HG02870 (cell line): ENCODE measurements around the gene MRPL19.

Source experiments
- ATAC-seq: cut with Tn5 transposase; IDR thresholded peaks from one replicate; pipeline ENCODE4 v1.9.1; 2021; ENCODE audit warnings: mild to moderate bottlenecking, moderate library complexity; ENCODE audit not compliant: unreplicated experiment

Gene MRPL19

GRCh38 chr2:75614162-75614651 lies 32.4 kb upstream of the MRPL19 start:
- ATAC-seq, result no peak

- no peak for ATAC-seq
These were observed 30.2 kb upstream of the MRPL19 start for GRCh38 chr2:75616406-75616805.

GRCh38 chr2:75616933-75617332 lies 29.6 kb upstream of the MRPL19 start:
- no peak for ATAC-seq

GRCh38 chr2:75619956-75620740 lies 26.4 kb upstream of the MRPL19 start:
- no peak for ATAC-seq

- no peak for ATAC-seq
These were observed 25.4 kb upstream of the MRPL19 start for GRCh38 chr2:75621228-75621627.

GRCh38 chr2:75622500-75622899 lies 24.1 kb upstream of the MRPL19 start:
- ATAC-seq, result no peak

GRCh38 chr2:75622929-75623328 lies 23.7 kb upstream of the MRPL19 start:
- ATAC-seq, result no peak

- ATAC-seq, result peak; percentile 87
These were observed 18.6 kb upstream of the MRPL19 start for GRCh38 chr2:75627902-75628504.

- ATAC-seq, result no peak
These were observed 14.4 kb upstream of the MRPL19 start for GRCh38 chr2:75632091-75632701.

- ATAC-seq, result no peak
These were observed 13.8 kb upstream of the MRPL19 start for GRCh38 chr2:75632813-75633212.

GRCh38 chr2:75633620-75634019 lies 13.0 kb upstream of the MRPL19 start:
- no peak for ATAC-seq

- no peak for ATAC-seq
These were observed 11.6 kb upstream of the MRPL19 start for GRCh38 chr2:75634945-75635344.

- ATAC-seq, result no peak
These were observed 9.0 kb upstream of the MRPL19 start for GRCh38 chr2:75637568-75637967.

GRCh38 chr2:75640621-75641121 lies 5.9 kb upstream of the MRPL19 start:
- peak; percentile 97 for ATAC-seq

GRCh38 chr2:75641587-75641986 lies 5.0 kb upstream of the MRPL19 start:
- ATAC-seq, result no peak

- no peak for ATAC-seq
These were observed 2.6 kb upstream of the MRPL19 start for GRCh38 chr2:75643980-75644379.

GRCh38 chr2:75645643-75646042 lies 940 bp upstream of the MRPL19 start:
- ATAC-seq, result no peak

- ATAC-seq, result no peak
These were observed 447 bp upstream of the MRPL19 start for GRCh38 chr2:75646090-75646582.

GRCh38 chr2:75647771-75648170 lies 1.2 kb downstream of the MRPL19 start:
- no peak for ATAC-seq

- ATAC-seq, result no peak
These were observed 7.4 kb downstream of the MRPL19 start for GRCh38 chr2:75654012-75654411.

- no peak for ATAC-seq
These were observed 9.3 kb downstream of the MRPL19 start for GRCh38 chr2:75655861-75656260.

- no peak for ATAC-seq
These were observed 10.0 kb downstream of the MRPL19 start for GRCh38 chr2:75656563-75656962.
